Right renal pelvis (tissue), 4 donors: ENCODE results near the gene KRT13. TPM values are rescaled to one million over a fixed set of nuclear protein-coding genes. Genes with fewer than 3 reads are reported as not detected.

Experiments
- DNase-seq, 4 donors: peaks; one replicate each; pipeline ENCODE4 v3.0.0-alpha.2; 2013; ENCODE audit warnings: low read depth in 4 of 4, low spot score in 3 of 4, missing footprints in 1 of 4
- polyA plus RNA-seq, 4 donors: library from polyadenylated mRNA; unstranded; fragments of 120-200 nt; gene quantifications; one replicate each; pipeline ENCODE4 v1.2.1, GENCODE V29; 2013; ENCODE audit not compliant: insufficient read length in 4 of 4

Gene KRT13
- polyA plus RNA-seq, 4 donors = 0.21 to 6.2 (median 1.2) TPM

- no peak for DNase-seq
Measured at GRCh38 chr17:41521574-41522261, 16.3 kb upstream of the KRT13 start.

GRCh38 chr17:41520821-41521521 is 15.6 kb upstream of the KRT13 start:
- DNase-seq = no peak

GRCh38 chr17:41519501-41520224 is 14.3 kb upstream of the KRT13 start:
- DNase-seq = no peak

GRCh38 chr17:41518789-41519449 is 13.5 kb upstream of the KRT13 start, which contains the start of gene KRT15:
TSS of gene KRT15 (minus strand) at chr17:41518890. CDS start at chr17:41518827, 63 bp downstream.
- no peak for DNase-seq

GRCh38 chr17:41518031-41518430 is 12.6 kb upstream of the KRT13 start:
- DNase-seq = no peak

GRCh38 chr17:41516830-41517283 is 11.4 kb upstream of the KRT13 start:
- no peak for DNase-seq

- DNase-seq = no peak
Measured at GRCh38 chr17:41516147-41516829, 10.9 kb upstream of the KRT13 start.

- no peak for DNase-seq
Measured at GRCh38 chr17:41513168-41513547, 7.7 kb upstream of the KRT13 start.

GRCh38 chr17:41512546-41513167 is 7.2 kb upstream of the KRT13 start:
- no peak for DNase-seq

GRCh38 chr17:41511716-41512115 is 6.3 kb upstream of the KRT13 start:
- no peak for DNase-seq

- no peak for DNase-seq
Measured at GRCh38 chr17:41511116-41511515, 5.7 kb upstream of the KRT13 start.

GRCh38 chr17:41510251-41511065 is 5.0 kb upstream of the KRT13 start:
- DNase-seq = no peak

- no peak for DNase-seq
Measured at GRCh38 chr17:41507315-41507880, 2.0 kb upstream of the KRT13 start.

GRCh38 chr17:41505809-41506767 is 676 bp upstream of the KRT13 start:
- DNase-seq = no peak

- DNase-seq = no peak
Measured at GRCh38 chr17:41504246-41504977, 1.0 kb downstream of the KRT13 start.

GRCh38 chr17:41503202-41503601 is 2.2 kb downstream of the KRT13 start:
- DNase-seq = no peak
